ENCODE data around the gene GLIS1. TPM values are rescaled to one million over a fixed set of nuclear protein-coding genes. Genes with fewer than 3 reads are reported as not detected.

Gene GLIS1
- total RNA-seq, 1 donor from 2014 or later: not detected

DNA sequence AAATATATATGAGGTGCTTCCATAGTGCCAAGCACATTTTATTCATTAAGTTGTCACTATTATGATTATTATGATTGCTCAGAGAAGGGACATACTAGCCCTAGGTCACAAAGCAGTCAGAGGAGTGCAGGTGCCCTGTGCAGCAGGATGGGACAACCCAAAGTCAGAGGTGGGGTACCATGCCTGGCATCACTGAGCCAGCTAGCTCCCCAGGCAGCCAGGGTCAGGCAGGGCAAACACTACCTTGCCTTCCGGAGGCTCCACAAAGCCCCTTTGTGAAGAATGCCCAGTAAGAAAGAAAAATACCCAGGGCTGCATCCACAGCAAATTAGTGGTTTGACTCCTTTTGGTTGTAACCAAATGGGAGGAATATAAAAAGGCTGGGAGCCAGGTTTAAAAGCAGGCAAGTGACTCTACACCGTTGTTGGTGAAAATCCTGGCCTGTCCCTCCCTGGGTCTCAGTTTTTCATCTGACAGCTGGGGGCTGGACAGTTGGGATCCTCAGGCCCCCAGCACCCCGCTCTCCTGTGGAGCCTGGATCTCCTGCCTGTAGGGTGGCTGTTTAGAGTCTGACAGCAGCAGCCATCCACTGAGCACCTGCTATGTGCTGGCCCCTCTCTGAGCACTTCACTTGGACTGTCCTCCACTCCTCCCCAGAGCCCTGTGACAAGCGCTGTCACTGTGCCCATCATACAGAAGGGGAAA lies 98.8 kb downstream of the GLIS1 start:
- H3K27ac Mint-ChIP-seq (ENCODE audit: unreplicated experiment): no peak overlapping the region
- no peak overlapping the region for H3K4me3 Mint-ChIP-seq (ENCODE audit: unreplicated experiment)
- no peak for DNase-seq (ENCODE audit: low spot score)
- no peaks in the 10 kb centered on the region for H3K36me3 Mint-ChIP-seq (ENCODE audit: low read depth, unreplicated experiment)
- TF ChIP-seq, protein P1, sequence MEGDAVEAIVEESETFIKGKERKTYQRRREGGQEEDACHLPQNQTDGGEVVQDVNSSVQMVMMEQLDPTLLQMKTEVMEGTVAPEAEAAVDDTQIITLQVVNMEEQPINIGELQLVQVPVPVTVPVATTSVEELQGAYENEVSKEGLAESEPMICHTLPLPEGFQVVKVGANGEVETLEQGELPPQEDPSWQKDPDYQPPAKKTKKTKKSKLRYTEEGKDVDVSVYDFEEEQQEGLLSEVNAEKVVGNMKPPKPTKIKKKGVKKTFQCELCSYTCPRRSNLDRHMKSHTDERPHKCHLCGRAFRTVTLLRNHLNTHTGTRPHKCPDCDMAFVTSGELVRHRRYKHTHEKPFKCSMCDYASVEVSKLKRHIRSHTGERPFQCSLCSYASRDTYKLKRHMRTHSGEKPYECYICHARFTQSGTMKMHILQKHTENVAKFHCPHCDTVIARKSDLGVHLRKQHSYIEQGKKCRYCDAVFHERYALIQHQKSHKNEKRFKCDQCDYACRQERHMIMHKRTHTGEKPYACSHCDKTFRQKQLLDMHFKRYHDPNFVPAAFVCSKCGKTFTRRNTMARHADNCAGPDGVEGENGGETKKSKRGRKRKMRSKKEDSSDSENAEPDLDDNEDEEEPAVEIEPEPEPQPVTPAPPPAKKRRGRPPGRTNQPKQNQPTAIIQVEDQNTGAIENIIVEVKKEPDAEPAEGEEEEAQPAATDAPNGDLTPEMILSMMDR (IDR thresholded peaks at IDR 0.05; ENCODE audit: unreplicated experiment): no peak
- no peaks in the 10 kb centered on the region for H3K9me3 Mint-ChIP-seq (ENCODE audit: unreplicated experiment)
- H3K4me1 Mint-ChIP-seq (ENCODE audit: unreplicated experiment): peaks cover 8% of the 10 kb centered on the region
- peaks cover 11% of the 10 kb centered on the region for H3K27me3 Mint-ChIP-seq (ENCODE audit: unreplicated experiment)

DNA sequence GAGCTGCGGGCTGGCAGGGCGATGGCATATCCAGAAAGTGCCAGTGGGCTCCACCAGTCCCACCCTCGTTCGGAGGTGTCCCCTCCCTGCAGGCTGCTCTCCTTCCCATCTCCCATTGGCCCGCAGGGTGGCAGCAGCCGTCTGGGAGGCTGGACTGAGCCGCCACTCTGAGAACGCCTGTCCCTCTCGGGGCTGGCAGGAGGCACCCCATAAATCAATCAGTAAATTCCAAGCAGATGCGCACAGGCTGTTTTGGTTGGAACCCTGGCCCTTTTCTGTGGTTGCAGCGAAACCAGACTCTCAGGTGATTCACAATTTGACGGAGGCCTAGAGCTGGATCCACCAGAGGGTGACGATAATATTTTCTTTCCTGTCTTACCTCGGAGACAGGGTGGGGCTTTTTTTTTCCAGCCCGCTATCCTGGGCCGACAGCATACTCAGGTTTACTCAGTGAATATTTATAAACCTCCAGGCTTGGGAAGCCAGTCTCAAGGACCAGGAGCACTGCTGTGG lies 99.7 kb downstream of the GLIS1 start:
- no peak for DNase-seq (ENCODE audit: low spot score)
- TF ChIP-seq, protein P1 (IDR thresholded peaks at IDR 0.05; ENCODE audit: unreplicated experiment): no peak
- H3K4me1 Mint-ChIP-seq (ENCODE audit: unreplicated experiment): peaks cover 4% of the 10 kb centered on the region
- H3K27me3 Mint-ChIP-seq (ENCODE audit: unreplicated experiment): peaks cover 9% of the 10 kb centered on the region
- no peaks in the 10 kb centered on the region for H3K9me3 Mint-ChIP-seq (ENCODE audit: unreplicated experiment)
- H3K27ac Mint-ChIP-seq (ENCODE audit: unreplicated experiment): no peak overlapping the region
- H3K4me3 Mint-ChIP-seq (ENCODE audit: unreplicated experiment): no peak overlapping the region
- H3K36me3 Mint-ChIP-seq (ENCODE audit: low read depth, unreplicated experiment): no peaks in the 10 kb centered on the region

DNA sequence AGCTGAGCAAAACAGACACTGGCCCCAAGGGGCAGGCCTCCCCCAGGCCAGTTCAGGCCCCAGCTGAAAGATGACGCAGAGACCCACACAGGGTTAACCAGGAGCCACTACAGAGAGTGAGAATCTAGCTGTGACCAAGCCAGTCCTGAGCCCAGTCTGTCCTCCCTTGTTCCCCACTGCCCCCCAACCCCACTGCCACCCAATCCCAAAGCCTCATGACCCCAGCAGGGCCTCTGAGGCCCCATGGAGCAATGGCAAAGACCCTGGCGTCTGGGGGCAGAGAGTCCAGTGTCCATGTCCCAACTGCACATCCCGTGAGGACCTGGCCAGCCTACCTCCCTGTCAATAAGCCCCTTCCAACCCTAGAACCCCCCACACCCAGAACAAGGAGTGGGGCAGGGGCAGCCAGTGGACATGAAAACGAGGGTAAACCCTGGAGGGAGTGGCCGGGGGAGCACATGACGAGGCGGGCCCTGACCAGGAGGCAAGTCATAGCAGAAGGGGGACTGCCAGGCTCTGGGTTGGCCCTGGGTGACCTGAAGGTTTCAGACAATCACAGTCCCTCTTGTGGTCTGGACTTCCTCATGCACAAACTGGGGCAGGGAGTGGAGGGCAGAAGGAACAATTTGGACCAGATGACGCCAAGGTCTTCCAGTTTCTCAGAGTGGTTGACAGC lies 100.5 kb downstream of the GLIS1 start:
- Mint-ChIP-seq H3K36me3 (ENCODE audit: low read depth, unreplicated experiment) (no peaks in the 10 kb centered on the region), H3K4me3 (ENCODE audit: unreplicated experiment) (no peak overlapping the region), H3K4me1 (ENCODE audit: unreplicated experiment) (no peaks in the 10 kb centered on the region), H3K9me3 (ENCODE audit: unreplicated experiment) (no peaks in the 10 kb centered on the region), H3K27me3 (ENCODE audit: unreplicated experiment) (peaks cover 6% of the 10 kb centered on the region), H3K27ac (ENCODE audit: unreplicated experiment) (no peak overlapping the region)
- DNase-seq (ENCODE audit: low spot score): no peak
- TF ChIP-seq, protein P1 (IDR thresholded peaks at IDR 0.05; ENCODE audit: unreplicated experiment): no peak

DNA sequence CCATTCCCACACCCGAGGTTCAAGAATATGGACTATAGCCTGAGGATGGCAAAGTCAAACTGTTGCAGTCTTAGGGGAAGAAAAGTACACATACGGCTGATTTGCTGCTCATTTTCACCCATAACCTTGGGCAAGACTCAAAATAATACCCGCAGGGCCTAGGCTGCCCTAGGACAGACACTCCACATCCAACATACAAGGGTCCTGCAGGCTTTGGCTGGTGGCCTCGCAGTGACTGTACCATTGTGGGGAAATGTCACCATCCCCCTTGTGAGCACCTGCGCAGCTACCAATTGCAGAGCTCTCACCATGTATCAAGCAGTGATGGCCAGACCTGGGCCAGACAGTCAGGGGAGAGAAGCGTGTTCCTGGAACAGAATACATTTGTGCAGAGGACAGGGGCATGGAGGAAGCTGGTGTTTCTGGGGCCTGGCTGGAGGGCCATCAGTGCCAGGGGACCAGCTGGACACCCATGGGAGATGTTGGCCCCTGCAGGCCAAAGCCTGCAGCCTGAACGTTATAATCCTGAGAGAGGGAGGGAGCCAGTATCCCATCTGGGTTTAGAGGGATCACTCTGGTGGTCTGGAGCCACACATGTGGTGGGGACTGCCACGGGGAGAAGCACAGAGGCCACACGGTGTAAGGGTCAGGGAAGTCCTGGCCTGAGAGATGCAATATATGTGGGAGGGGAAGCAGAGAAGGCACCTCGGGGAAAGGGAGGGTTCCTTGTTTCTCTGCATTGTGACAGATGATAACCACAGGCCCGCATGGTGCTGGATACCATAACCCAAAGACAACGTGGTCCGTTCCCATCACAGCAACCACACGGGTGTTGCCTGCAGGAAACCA lies 101.2 kb downstream of the GLIS1 start:
- H3K4me1 Mint-ChIP-seq (ENCODE audit: unreplicated experiment): no peaks in the 10 kb centered on the region
- TF ChIP-seq, protein P1 (IDR thresholded peaks at IDR 0.05; ENCODE audit: unreplicated experiment): no peak
- DNase-seq (ENCODE audit: low spot score): no peak
- no peak overlapping the region for H3K27ac Mint-ChIP-seq (ENCODE audit: unreplicated experiment)
- no peaks in the 10 kb centered on the region for H3K36me3 Mint-ChIP-seq (ENCODE audit: low read depth, unreplicated experiment)
- no peaks in the 10 kb centered on the region for H3K9me3 Mint-ChIP-seq (ENCODE audit: unreplicated experiment)
- H3K27me3 Mint-ChIP-seq (ENCODE audit: unreplicated experiment): peaks cover 6% of the 10 kb centered on the region
- no peak overlapping the region for H3K4me3 Mint-ChIP-seq (ENCODE audit: unreplicated experiment)
